ENCODE results near the gene COG8.
"Not testable (repeated sequence)": the region's sequence is repeated elsewhere in the genome, so short reads cannot be mapped to it uniquely, and the experiment has no call there.

Gene COG8, protein sequence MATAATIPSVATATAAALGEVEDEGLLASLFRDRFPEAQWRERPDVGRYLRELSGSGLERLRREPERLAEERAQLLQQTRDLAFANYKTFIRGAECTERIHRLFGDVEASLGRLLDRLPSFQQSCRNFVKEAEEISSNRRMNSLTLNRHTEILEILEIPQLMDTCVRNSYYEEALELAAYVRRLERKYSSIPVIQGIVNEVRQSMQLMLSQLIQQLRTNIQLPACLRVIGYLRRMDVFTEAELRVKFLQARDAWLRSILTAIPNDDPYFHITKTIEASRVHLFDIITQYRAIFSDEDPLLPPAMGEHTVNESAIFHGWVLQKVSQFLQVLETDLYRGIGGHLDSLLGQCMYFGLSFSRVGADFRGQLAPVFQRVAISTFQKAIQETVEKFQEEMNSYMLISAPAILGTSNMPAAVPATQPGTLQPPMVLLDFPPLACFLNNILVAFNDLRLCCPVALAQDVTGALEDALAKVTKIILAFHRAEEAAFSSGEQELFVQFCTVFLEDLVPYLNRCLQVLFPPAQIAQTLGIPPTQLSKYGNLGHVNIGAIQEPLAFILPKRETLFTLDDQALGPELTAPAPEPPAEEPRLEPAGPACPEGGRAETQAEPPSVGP

DNA sequence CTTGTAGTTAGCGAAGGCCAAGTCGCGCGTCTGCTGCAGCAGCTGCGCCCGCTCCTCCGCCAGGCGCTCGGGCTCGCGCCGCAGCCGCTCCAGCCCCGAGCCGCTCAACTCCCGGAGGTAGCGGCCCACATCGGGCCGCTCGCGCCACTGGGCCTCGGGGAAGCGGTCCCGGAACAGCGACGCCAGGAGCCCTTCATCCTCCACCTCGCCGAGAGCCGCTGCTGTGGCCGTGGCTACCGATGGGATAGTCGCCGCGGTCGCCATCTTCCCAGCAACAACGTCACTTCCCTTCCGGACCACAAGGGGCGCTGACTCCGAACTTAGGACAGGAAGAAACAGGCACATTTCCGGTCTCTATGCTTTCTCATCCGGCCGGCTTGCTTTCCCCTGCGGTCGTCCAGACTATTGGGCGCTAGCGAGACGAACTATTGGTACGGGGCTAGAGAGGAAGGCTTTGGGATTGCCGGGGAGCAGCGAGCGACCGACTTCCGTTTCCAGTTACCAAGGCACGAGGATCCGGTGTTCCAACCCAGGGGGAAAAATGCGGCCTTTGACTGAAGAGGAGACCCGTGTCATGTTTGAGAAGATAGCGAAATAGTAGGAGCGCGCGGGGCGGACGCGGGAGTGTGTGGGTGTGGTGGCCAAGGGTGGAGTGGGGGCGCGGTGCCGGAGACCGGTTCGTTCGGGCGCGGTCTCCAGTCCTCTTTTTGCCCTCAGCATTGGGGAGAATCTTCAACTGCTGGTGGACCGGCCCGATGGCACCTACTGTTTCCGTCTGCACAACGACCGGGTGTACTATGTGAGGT, at the start of gene COG8, which contains the start of gene NIP7:
TSS of gene COG8 (minus strand) at position 276 of the 806 bp plus-strand sequence. CDS start at position 264, 12 bp downstream.
TSS of gene NIP7 (plus strand) at position 484 of the 806 bp plus-strand sequence. CDS start at position 542, 58 bp downstream.
- peak; percentile 98 for FAIRE-seq

DNA sequence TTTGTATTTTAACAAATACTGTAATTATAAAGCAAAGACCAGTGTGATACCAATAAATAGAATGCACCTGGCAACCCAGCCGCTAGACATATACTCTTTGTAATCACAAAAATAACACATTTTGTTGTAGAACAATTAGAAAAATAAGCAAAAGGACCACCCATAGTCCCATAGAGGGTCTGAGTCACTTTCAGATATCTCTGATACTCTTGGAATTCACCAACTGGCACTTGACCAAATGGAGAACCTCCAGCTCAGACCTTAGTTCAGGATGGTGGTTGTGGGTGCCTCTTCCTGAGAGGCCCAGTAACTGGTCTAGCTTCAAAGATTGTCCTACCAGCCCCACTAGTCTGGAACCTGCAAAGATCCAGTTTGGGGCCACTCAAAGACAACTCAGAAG, 47.2 kb upstream of the COG8 start:
- no peak for FAIRE-seq

DNA sequence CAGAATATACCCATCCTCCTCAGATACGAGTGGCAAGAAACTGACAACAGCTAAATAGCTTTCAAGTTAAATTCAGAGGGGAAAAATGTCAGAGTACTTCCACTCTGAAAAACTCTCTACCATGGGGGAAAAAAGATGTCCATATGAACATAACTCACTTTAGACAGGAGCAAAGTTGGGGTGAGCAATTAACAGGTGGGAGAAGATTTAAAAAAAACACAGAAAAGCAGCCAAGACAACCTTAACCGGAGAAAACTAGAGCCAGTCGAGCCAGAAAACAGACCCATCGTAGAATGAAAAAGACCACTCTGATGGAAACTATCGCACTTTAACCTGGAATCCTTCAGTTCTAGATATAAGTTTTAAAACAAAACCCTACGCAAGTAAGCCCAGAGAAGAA, 45.6 kb upstream of the COG8 start:
- FAIRE-seq, result no peak

DNA sequence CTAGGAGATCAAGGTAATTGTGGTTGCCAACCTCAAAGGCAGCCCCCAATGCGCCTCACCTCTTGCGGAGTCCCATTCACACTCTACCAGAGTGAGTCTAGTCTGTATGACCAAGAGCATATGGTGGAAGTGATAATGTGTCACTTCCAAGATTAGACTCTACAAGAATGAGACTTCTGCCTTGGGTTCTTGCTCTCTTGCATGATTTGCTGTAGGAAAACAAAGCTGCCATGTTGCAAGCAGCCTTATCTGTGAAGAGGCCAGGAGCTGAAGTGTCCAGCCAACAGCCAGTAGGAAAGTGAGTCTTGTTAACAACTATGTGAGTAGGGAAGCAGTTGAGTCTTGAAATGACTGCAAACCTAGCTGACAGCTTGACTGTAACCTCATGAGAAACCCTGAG, 43.1 kb upstream of the COG8 start:
- no peak for FAIRE-seq

DNA sequence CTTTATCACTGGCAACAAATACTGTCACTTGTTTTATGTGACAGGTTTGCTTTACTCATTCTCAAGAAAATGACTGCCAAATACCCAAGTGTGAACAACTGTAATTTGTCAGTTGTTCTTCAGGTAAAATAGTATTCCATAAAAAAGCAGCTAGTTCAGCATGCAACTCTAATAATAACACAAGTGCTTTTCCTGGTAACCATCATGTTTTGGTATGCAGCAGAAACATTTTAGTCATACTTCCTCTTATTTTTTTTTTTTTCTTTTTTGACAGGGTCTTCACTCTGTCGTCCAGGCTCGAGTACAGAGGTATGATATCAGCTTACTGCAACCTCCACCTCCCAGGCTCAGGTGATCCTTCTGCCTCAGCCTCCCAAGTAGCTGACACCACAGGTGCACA, 41.9 kb upstream of the COG8 start:
- FAIRE-seq, result no peak

DNA sequence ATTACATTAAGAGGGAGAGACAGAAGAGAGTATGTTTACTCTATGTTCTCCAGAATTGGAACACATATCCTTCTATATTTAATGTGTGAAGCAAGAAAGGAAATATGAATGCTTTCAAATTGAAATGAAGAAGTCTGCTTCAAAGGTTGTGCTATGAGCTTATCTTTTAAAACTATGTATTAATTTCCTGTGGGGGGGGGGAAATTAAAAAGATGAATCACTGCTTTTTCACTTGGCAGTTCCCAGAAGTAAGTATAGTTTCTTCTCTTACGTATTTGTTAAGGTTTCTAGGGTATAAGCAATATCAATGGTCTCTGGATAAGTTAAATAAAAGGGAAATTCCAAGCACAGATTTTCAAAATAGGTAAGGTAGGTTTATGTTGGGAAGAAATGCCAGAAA, 39.4 kb upstream of the COG8 start:
- no peak for FAIRE-seq

DNA sequence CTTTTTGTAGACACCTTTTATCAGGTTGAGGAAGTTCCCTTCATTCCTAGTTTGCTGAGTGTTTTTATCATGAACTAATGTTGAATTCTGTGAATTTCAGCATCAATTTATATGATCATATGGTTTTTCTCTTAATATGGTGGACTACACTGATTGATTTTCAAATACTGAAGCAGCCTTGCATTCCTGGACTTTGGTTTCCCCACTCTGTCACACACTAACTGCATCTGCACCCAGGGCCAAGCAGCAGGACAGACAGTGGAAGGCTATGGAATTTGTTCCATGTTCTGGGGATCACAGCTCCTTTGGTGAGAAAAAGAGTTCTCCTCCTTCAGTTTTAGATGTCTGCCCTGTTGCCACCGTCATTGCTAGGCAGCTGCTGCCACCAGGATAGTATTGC, 38.7 kb upstream of the COG8 start:
- no peak for FAIRE-seq

DNA sequence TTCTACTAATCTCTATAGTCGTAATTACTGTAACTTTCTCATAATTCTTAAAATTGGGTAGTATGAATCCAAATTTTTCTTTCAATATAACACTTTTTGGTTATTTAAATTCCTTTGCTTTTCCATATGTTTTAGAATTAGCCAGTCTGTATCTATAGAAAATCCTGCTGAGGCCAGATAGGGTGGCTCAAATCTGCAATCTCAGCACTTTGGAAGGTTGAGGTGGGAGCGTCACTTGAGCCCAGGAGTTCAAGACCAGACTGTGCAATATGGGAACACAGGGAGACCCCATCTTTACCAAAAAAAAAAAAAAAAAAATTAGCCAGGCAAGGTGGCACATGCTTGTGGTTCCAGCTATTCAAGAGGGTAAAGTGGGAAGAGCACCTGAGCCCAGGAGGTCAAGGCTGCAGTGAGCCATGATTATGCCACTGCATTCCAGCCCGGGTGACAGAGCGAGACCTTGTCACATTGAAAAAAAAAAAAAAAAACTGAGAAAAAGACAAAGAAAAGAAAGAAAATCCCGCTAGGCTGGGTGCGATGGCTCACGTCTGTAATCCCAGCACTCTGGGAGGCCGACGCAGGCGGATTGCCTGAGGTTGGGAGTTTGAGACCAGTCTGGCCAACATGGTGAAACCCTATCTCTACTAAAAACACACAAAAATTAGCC, 37.2 kb upstream of the COG8 start:
- FAIRE-seq, result no peak

DNA sequence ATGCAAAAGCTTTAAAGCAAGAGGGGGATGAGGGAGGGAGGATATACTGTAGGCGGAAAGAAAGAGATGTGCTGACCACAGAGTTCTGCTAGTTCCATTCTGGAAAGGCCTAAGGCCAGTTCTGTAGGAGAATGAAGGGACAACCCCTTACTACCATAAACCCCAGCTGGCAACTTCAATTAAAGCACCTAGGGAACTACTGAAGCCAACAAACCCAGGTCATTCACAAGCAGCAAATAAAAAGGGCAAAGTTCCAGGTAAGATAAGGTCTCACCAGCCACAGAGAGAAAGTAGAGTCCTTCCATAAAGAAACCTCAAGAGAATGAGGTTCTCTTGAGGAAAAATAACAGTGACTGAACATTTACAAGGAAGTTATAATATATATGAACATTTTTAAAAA, 33.7 kb upstream of the COG8 start:
- no peak for FAIRE-seq

DNA sequence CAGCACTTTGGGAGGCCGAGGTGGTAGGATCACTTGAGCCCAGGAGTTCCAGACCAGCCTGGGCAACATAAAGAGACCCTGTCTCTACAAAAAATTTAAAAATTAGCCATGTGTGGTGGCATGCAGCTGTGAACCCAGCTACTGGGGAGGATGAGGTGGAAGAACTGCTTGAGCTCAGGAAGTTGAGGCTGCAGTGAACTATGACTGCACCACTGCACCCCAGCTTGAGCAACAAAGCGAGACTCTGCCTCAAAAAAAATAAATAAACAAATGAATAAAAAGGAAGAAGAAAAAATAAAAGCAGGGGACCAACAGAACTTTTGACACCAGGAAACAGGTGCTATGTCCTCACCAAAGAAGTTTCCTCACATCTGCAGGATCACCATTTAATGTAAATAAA, 32.2 kb upstream of the COG8 start:
- no peak for FAIRE-seq

DNA sequence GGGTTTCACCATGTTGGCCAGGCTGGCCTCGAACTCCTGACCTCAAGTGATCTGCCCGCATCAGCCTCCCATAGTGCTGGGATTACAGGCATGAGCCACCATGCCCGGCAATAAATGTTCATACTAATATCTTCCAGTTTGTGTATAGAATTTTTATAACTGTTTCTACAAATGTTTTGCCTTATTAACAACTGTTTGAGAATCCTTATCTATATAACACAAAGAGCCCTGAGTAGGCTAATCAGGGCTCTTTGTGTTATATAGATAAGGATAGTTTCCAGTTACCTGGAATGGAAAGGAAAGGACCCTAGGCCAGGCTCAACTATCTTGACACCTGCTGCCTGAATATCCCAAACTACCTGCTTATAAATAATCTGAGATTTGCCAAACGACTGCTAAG, 29.5 kb upstream of the COG8 start:
- FAIRE-seq, result no peak

DNA sequence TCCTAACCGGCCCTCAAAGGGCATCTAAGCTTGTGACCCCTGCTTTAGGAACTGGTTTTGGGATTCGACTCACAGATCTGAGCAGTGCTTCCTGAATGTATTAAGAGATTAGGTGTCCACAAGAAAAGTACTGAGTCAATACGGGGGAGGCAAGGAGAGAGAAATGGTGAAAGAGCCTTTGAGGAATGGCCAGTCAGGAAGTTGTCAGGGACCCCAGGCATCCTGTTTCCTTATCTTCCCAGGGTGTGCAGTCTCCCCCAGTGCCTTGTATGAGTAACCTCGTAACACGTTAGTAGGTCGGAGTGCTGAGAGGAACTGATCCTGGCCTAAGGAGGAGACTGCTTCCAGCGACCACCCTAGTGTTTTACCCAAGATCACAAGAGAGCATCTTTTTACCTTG, 28.6 kb upstream of the COG8 start:
- FAIRE-seq, result no peak

DNA sequence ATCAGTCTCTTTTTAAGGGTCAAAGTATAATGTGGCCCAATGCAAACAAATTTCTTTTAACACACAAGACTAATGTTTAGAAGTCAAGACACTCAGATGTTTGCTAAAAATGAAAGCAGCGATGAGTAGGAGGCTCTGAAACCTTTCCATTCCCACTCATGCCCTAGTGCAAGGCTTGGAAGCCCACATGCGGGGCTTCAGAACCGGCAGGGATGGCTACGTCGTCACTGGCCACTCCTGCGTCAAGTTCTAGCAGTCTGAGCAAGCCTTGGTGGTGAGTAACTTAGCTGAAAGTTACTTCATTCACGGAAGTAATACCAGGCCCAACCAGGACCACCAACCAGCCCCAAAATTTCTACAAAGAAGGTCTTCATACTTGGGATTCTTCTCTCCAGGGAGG, 27.1 kb upstream of the COG8 start:
- no peak for FAIRE-seq

DNA sequence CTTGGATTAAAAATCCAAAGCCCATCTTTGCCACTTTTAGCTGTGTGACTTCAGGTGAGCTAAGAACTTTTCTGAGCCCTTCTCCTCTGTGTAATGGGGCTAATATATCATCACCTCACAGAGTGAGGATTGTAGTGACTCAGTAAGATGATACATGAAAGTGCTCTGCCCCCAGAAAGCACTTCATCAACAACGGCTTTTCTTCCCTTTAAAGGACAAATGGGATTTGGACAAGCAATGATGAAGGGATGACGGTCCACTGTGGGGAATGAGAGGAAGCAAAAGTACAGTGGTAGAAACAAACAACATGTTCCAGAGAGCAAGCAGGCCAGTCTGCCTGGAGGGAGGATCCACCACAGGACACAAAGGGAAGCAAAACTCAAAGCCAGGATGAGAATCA, 26.5 kb upstream of the COG8 start:
- FAIRE-seq, result no peak

DNA sequence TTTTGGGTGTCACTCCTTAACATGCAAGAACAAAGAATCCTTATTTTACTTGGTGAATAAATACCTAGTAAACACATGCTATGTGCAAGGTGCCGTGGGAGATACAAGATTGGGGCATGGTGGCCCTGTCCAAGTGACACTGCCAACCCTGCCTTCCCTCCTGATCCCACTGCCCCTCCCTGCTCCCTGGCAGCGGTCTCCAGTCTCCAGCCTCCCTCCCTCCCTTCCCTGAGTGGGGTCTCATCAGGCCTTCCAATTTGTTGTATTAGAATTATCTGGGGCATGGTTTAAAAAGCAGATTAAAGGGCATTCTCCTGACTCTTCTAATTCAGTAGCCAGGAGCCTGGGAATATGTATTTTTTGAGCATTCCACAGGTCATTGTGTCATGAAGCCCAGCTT, 24.7 kb upstream of the COG8 start:
- FAIRE-seq, result no peak

DNA sequence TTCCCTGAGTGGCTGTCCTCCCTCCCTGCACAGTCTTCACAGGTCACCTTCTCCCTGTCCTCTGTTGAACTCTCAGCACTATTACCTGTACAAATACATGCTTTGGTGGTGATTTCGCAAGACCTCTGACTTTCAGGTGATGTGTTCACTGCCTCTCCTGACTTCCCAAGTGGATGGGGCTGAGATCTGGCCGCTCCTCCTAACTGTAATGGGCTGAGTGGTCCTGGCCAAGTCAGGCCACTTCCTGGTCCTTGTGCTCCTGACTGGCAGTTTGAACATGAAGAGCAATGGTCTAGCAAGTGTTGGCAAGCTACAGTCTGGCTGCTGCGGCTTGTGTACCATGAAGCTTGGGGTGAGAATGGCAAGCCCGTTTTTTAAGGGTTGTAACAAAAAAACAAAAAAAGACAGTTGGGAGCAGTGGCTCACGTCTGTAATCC, 23.9 kb upstream of the COG8 start:
- FAIRE-seq, result no peak

DNA sequence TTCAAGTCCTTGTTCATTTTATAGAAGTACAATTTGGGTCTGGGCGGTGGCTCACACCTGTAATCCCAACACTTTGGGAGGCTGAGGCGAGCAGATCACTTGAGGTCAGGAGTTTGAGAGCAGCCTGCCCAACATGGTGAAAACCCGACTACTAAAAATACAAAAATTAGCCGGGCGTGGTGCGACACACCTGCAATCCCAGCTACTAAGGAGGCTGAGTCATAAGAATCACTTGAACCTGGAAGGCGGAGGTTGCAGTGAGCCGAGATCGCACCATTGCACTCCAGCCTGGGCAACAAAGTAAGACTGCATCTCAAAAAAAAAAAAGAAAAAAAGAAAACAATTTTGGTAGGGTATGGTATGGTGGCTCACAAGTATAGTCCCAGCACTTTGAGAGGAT, 20.7 kb upstream of the COG8 start:
- FAIRE-seq, result not testable (repeated sequence)

DNA sequence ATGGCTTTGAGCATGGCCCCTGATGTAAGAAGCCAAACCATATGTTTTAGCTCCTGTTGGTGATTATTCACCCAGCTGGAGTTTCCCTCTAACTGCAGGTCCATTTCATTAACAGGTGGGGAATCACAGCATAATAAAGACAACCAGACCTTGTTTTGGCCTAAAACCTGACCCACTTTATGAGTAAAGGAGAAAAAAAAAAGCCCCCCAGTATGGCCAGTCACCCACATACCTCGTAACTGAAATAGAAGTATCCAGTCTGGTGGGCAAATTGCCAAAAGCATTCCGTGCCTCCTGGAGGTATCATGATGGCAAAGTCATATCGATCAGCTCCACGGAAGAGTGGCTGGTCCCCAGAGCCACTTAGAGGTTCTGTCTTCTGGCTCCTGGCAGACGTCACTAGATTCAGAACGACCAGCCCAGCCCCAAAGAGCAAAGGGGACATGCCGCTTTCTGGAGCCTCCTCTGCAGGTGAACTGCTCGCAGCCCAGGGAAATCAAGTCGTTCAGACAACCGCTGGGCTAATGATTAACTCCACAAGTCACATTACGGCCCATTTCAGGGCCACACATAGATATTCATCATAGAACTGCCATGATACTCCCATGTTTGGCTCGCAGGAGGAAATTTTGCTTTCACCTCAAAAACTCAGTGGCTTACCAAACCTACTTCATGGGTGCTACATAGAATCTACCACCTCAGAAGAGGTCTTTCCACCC, 12.1 kb upstream of the COG8 start, which contains the start of gene TMED6:
TSS of gene TMED6 (minus strand) at position 478 of the 719 bp plus-strand sequence. CDS start at position 445, 33 bp downstream.
- FAIRE-seq, result no peak

DNA sequence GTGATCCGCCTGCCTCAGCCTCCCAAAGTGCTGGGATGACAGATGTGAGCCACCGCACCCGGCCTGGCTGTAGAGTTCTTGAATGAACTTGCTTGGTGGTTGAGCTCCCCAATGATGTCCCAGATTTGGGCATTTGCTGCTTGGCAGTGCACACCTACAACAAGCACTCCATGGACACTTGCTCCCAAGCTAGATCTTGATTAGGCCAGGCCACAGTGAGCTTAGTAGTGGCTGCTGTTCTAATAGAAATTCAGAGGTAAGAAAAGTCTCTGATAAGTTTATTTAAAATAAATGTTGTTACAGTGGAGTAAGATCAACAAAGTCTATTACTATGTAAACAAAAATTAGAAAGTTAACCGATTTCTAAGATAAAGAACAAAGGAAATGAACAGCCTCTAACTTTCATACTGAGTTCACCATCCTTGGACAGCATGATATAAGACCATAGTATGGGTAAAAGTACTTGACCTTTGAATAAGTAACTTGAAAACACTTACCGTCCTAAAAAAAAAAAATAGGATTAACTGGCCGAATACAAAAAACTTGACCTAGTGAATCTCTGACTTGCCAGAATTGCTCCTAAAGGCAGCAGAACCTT, 11.3 kb upstream of the COG8 start:
- no peak for FAIRE-seq

DNA sequence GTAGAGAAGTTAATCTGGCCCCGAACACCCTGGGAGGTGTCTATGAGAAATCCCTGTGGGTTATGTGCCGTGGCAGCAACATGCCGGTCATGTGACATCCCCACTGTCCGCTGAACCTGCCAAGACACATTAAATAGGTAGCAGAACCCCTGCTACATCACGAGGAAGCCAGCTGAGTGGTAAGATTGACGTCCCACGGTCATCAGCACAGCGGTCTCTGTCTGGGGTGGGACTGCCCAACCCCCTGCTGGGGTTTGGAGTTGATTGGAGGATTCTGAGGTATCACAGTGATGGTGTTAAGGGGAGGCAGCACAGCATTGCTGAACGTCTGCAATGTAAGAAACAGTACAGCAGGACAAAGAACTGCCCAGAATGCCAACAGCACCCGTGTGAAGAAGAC, 10.2 kb upstream of the COG8 start:
- no peak for FAIRE-seq

DNA sequence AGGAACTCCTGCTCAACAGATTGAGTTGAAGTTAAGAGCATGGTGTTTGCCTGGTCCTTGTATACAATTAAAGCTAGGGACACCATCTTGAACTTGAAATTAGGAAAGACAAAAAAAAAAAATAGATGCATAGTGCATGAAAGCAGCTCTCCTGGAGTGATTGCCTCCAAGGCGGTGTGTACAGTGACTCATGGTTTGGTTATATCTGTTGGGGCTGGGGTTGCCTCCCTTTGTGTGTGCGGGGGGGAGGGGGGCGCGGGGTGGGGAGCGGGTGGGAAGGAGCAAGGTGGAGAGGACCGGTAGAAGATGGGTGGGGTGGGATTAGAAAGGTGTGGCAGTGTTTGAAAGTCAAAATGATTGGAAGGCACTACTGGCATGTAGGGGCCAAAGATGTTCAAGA, 8.9 kb upstream of the COG8 start:
- no peak for FAIRE-seq

DNA sequence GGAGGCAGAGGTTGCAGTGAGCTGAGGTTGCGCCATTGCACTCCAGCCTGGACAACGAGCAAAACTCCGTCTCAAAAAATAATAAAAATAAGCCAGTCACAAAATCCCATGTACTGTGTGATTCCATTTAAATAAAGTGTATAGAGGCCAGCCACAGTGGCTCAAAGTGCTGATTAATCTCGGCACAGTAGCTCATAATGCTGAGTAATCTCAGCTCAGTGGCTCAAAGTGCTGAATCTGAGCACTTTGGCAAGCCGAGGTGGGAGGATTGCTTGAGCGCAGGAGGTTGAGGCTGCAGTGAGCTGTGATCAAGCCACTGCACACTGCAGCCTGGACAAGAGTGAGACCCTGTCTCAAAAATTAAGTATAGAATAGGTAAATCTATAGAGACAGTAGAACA, 7.3 kb upstream of the COG8 start:
- FAIRE-seq, result no peak
